ENCODE results near the gene ADARB2. TPM values are rescaled to one million over a fixed set of nuclear protein-coding genes. Genes with fewer than 3 reads are reported as not detected.

Gene ADARB2
- polyA plus RNA-seq, 6 donors from 2014 or later = 0.10 to 0.12 TPM; not detected in 4

DNA sequence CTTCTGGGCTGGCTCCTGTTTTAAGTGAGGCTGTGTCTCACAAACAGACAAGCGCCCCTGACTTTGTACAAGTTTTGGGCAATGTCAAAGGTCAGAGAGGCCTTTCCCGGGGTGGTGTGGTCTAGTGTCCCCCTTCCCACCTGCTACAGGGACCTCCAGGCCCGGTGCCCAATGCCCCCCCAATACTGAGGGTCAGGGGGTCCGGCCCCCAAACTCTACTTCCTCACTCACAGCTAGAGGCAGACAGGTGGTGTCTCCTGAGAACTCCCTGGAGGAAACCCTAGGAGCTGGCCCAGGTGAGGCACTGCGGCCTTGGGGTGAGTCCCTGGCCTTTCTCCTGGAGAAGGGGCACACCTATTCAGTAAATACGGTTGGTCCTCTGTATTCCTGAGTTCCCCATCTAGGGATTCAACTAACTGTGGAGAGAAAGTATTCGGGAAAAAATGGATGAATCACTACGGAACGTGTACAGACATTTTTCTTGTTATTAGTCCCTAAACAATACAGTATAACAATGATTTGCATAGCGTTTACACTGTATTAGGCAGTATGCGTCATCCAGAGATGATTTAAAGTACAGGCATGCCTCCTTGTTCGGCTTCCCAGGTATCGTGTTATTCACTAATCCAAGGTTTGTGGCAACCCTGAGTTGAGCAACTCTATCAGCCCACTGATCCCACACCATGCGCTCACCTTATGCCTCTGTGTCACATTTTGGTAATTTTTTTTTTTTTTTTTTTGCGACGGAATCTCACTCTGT is 373.0 kb downstream of the ADARB2 start:
- Mint-ChIP-seq H3K27ac (no peak overlapping the region), H3K4me1 (peaks cover 6 to 16% (median 7%) of the 10 kb centered on the region in 3 donors), H3K4me3 (no peak overlapping the region), H3K27me3 (peaks cover 25 to 73% (median 67%) of the 10 kb centered on the region in 3 donors), H3K9me3 (peaks cover 0 to 3% (median 0%) of the 10 kb centered on the region in 7 donors), H3K36me3 (no peaks in the 10 kb centered on the region)
- DNase-seq (no peak), ATAC-seq (ENCODE audit: low read depth in 2 of 2) (no peak)

DNA sequence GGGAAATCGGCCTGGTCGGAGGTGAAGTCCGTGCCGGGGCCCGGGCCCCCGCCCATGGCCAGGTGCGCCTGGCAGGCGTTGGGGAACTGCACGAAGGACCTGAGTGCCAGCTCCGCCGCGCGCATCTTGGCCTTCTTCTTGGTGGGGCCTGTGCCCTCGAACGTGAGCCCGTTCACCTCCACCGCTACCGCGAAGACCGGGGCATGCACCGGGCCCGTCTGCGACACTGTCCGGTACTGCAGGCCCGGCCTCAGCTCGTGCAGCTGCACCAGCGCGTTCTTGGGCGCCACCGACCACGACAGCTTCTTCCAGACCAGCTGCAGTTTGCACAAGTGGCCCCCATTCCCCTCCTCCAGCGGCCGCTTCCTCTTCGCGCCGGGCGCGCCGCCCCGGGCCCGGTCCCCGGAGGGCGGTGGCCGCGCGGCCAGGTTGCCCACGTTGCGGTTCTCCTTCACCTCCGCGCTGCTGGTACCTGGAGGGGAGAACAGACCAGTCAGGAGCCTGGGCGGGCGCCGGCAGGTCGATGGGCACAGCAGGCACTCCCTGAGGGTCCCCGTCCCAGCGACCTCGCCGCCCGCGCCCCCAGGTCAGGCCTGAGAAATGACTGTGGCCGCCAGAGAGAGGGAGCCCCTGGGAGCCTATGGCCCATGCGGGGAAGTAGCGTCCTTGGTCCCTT is 373.7 kb downstream of the ADARB2 start:
- no peak for ATAC-seq (ENCODE audit: low read depth in 2 of 2)
- no peaks in the 10 kb centered on the region for H3K36me3 Mint-ChIP-seq
- no peak overlapping the region for H3K4me3 Mint-ChIP-seq
- H3K27me3 Mint-ChIP-seq = peaks cover 19 to 72% (median 60%) of the 10 kb centered on the region in 3 donors
- peaks cover 0 to 3% (median 0%) of the 10 kb centered on the region in 7 donors for H3K9me3 Mint-ChIP-seq
- H3K4me1 Mint-ChIP-seq = peaks cover 13 to 24% (median 14%) of the 10 kb centered on the region in 3 donors
- H3K27ac Mint-ChIP-seq = no peak overlapping the region
- no peak for DNase-seq

DNA sequence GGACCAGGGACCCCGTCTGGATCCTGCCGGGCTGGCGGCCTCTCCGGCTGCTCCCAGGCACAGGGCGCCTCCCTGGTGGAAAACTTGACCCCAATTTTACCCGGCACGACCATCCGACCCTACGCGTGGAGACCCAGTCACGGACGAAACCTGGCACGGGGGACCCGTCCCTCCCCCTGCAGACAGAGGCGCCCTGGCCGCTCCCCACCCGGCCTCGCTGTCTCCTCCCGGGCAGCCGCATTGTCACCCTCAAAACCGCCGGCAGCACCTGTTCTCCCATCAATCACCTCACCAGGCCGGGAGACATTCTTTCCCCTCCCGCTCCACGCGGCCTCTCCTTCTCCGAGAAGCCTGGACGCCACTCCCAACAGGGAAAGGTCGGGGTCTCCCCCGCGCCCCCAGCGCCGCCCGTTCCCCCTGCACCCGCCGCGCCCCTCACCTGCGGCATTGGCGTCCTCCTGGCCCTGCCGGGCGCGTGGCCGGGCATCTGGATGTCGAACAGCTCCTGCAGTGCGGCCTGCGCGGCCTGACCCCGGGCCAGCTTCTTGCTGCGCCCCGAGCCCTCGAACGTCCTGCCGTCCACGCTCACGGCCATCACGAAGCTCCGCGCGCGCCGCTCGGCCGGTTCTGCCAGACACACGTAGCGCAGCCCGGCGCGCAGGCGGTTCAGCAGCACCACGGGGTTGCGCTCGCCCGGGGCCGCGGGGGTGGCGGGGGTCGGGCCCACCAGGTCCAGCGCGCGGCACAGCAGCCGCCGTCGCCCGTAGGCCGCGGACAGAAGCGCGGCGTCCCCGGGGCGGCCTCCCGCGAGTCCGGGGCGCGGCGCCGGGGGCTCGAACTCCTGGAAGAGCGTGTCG is 374.5 kb downstream of the ADARB2 start:
- no peak overlapping the region for H3K27ac Mint-ChIP-seq
- H3K9me3 Mint-ChIP-seq = peaks cover 0 to 3% (median 0%) of the 10 kb centered on the region in 7 donors
- H3K27me3 Mint-ChIP-seq = peaks cover 18 to 64% (median 52%) of the 10 kb centered on the region in 3 donors
- no peak for DNase-seq
- no peak overlapping the region for H3K4me3 Mint-ChIP-seq
- peaks cover 13 to 31% (median 16%) of the 10 kb centered on the region in 3 donors for H3K4me1 Mint-ChIP-seq
- H3K36me3 Mint-ChIP-seq = no peaks in the 10 kb centered on the region
- no peak for ATAC-seq (ENCODE audit: low read depth in 2 of 2)

DNA sequence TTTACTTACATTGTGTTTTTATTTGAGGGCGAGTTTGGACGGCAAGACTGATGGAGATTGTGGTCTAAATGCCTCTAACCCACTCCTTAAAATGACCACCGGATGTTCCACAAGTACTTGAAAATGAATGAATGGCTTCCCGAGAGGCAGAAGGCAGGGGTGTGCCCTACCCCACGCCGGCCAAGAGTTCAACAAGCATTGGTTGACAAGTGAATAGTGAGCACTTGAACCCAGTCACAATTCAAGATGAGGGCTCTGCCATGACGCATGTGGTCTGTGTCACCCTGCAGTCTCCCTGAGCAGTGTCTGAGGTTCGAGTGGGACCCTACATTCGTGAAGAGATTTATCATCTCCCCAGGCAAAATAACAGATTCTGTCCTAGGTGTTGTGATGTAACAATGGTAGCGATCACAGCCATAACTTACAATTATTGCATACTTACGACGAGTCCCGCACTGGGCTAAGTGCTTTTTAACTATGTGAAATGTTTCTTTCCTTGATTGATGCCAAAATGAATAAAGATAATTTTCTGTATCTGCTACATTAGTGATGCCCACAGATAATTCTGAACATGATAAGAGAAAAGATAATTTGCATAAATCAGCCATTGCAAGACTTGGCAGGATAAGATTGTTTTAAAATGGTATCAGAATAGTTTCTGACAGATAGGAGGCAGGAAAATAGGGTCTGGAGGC is 375.8 kb downstream of the ADARB2 start:
- Mint-ChIP-seq H3K27ac (peak overlapping the region in 5 of 6 donors; percentile 8 to 81 (median 56)), H3K4me3 (no peak overlapping the region), H3K36me3 (no peaks in the 10 kb centered on the region), H3K9me3 (peaks cover 0 to 3% (median 0%) of the 10 kb centered on the region in 7 donors), H3K4me1 (peaks cover 13 to 32% (median 16%) of the 10 kb centered on the region in 3 donors), H3K27me3 (peaks cover 11 to 52% (median 39%) of the 10 kb centered on the region in 3 donors)
- DNase-seq (no peak), ATAC-seq (ENCODE audit: low read depth in 2 of 2) (no peak)

DNA sequence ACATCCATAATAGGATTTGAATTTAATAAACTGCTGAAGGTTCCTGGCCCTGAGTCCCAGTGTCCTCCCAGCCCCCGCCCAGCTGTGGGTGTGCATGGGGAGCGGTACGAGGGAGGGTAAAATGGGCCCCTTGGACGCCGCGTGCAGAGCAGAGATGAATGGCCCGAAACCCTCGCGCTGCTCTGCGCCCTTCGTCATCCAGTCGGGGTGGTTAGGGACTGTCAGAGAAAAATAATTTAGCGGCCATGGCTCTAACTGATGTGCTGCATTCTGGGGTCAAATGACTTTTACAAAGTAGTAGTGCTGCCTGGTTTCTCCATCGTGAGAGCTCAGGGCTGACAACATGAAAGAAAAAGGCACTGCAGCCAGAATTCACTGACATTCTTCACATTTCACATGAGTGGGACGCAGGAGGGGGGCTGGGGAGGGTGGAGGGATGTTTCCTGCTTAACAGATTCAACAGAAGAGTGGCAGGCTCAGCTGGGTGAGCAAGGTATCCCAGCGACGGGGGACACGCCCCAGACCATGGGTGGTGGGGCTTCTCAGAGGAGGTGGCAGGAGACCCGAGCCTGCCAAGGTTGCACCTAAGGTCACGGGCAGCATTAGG is 376.7 kb downstream of the ADARB2 start:
- H3K4me3 Mint-ChIP-seq = no peak overlapping the region
- ATAC-seq (ENCODE audit: low read depth in 2 of 2) (no peak), DNase-seq (no peak)
- H3K9me3 Mint-ChIP-seq = peaks cover 0 to 3% (median 0%) of the 10 kb centered on the region in 7 donors
- H3K36me3 Mint-ChIP-seq = no peaks in the 10 kb centered on the region
- peaks cover 9 to 45% (median 31%) of the 10 kb centered on the region in 3 donors for H3K27me3 Mint-ChIP-seq
- H3K4me1 Mint-ChIP-seq = peaks cover 13 to 32% (median 16%) of the 10 kb centered on the region in 3 donors
- H3K27ac Mint-ChIP-seq = peak overlapping the region; percentile 51 to 85 (median 70)

DNA sequence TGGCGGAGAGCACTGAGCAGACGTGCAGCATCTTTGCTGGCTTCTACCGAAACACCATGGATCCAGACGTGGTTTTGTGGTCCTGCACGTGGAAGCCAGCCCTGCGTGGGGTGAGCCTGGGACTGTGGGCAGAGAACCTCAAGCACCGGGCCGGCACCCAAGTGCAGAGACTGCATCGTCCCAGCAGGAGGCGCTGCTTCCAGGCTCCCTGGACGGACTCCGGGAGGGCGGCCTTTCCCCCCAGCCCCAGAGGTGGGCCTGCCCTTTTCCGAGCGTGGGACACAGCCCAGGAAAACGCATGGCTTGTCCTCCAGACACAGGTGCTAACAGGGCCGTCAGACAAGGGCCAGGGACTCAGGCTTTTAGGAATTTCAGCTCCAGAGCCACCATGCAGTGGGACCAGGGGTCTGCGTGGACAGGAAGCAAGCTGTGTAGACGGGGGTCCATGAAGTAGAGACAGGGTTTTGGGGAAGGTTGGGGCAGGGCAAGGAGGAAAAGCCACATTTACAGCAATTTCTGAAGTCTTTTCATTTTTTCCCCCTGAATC is 377.2 kb downstream of the ADARB2 start:
- DNase-seq (no peak), ATAC-seq (ENCODE audit: low read depth in 2 of 2) (no peak)
- Mint-ChIP-seq H3K27me3 (peaks cover 6 to 42% (median 29%) of the 10 kb centered on the region in 3 donors), H3K9me3 (peaks cover 0 to 3% (median 0%) of the 10 kb centered on the region in 7 donors), H3K36me3 (no peaks in the 10 kb centered on the region), H3K27ac (peak overlapping the region; percentile 85 to 99 (median 96)), H3K4me1 (peaks cover 13 to 32% (median 16%) of the 10 kb centered on the region in 3 donors), H3K4me3 (no peak overlapping the region)

DNA sequence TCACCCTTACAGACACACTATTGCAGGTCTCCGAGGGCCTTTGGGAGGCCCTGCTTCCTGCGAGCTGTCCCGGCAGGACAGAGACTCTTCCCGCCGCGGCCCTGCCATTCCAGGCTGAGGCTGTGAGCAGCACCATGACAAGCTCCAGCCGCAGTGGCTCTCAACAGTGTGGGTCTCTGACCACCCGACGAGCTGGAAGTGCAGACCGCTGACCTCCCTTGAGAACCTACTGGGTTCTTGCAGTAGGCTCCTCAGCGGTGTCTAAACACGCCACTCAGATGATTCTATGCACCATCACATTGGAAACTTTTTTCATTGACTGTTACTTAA is 377.7 kb downstream of the ADARB2 start:
- peaks cover 13 to 32% (median 16%) of the 10 kb centered on the region in 3 donors for H3K4me1 Mint-ChIP-seq
- peak; percentile 4 to 26 for ATAC-seq (ENCODE audit: low read depth in 2 of 2)

DNA sequence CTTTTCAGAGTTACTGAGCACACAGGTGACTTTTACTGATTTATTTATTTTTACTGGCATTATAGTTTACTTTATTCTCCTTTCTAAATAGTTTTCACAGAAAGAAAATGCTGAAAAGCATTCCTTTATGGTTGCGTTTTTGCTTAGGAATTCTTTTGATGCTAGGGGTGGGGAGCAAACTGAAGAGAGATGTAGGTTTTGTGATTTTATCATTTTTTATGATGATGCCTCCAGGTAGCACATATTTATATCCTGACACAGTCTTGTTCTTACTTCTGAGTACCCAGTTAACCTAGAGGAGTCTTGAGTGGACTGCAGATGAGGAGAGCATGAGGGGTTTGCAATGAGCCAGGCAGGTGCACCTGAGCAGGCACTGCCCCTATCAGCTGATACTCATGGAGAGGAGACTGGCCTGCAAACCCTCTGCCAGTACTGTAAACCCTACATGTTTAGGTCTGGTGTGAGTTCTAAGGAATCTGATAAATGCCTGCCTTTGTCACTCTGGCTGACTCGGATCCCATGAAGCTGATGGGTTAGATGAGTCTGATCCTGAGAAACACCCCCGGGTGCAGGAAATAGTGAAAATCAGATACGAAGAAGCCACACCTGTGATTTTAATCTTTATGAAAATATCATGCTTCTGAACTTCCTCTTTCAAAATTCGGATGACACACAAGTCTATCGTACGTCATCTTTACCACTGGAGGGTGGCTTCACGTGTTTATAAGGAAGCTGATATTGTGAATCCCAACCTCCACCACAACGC is 378.3 kb downstream of the ADARB2 start:
- H3K27ac Mint-ChIP-seq = peak overlapping the region; percentile 85 to 99 (median 96)
- no peaks in the 10 kb centered on the region for H3K36me3 Mint-ChIP-seq
- peaks cover 0 to 1% (median 0%) of the 10 kb centered on the region in 7 donors for H3K9me3 Mint-ChIP-seq
- H3K4me3 Mint-ChIP-seq = peak overlapping the region in 6 of 8 donors; percentile 29 to 64 (median 50)
- peaks cover 13 to 32% (median 16%) of the 10 kb centered on the region in 3 donors for H3K4me1 Mint-ChIP-seq
- H3K27me3 Mint-ChIP-seq = peaks cover 5 to 38% (median 24%) of the 10 kb centered on the region in 3 donors
- ATAC-seq (ENCODE audit: low read depth in 2 of 2) (peak; percentile 90 to 94), DNase-seq (peak; percentile 74)

More for the DNA sequence above, 377.7 kb downstream of the ADARB2 start:
- peaks cover 5 to 43% (median 29%) of the 10 kb centered on the region in 3 donors for H3K27me3 Mint-ChIP-seq
- no peaks in the 10 kb centered on the region for H3K36me3 Mint-ChIP-seq
- H3K27ac Mint-ChIP-seq = peak overlapping the region; percentile 85 to 99 (median 96)
- no peak for DNase-seq
- H3K9me3 Mint-ChIP-seq = peaks cover 0 to 3% (median 0%) of the 10 kb centered on the region in 7 donors
- peak overlapping the region in 3 of 8 donors; percentile 29 to 47 (median 37) for H3K4me3 Mint-ChIP-seq

DNA sequence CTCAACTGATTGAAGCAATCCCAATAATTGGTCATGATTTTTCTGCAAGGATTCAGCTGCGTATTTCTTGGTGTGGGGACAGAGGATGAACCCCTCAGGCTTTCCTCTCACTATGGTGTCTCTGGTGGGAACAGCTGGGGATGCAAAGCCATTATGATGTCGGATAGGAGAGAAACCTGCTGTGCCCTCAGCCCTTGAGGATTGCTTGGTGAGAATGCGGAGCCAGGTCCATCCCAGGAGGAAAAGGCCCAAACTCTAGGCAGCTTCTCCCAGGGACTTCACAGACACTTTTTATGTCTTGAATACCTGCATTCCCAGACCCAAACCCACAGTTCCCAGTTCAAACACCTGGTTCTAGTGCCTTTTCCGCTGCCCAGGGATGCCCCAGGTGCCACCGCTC is 379.2 kb downstream of the ADARB2 start:
- DNase-seq (no peak), ATAC-seq (ENCODE audit: low read depth in 2 of 2) (no peak)
- Mint-ChIP-seq H3K4me3 (peak overlapping the region in 1 of 8 donors; percentile 15), H3K27ac (peak overlapping the region in 4 of 6 donors; percentile 47 to 99 (median 90)), H3K27me3 (peaks cover 5 to 38% (median 23%) of the 10 kb centered on the region in 3 donors), H3K4me1 (peaks cover 13 to 32% (median 16%) of the 10 kb centered on the region in 3 donors), H3K36me3 (no peaks in the 10 kb centered on the region), H3K9me3 (peaks cover 0 to 1% (median 0%) of the 10 kb centered on the region in 7 donors)

DNA sequence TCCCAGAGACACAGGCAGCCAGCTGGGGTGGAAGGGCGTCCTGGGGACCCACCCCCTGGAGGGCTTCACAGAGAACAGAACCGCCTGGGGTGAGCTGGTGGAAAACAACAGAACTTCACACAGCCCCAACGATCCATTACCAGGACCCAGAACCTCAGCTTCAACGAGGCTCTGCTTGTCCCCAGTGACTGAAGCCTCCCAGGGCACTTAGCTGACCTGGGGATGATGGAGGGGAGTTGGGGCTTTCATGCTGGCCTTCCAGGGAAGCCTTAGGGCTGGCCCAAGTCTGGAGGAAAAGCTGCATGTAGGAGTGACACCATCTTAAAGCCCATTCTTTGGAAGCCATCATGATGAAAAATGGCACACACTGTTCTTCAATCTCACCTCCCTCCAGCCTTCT is 381.0 kb downstream of the ADARB2 start:
- peaks cover 0 to 1% (median 0%) of the 10 kb centered on the region in 7 donors for H3K9me3 Mint-ChIP-seq
- H3K4me3 Mint-ChIP-seq = no peak overlapping the region
- peaks cover 13 to 28% (median 16%) of the 10 kb centered on the region in 3 donors for H3K4me1 Mint-ChIP-seq
- ATAC-seq (ENCODE audit: low read depth in 2 of 2) (no peak), DNase-seq (no peak)
- H3K27ac Mint-ChIP-seq = peak overlapping the region in 1 of 6 donors; percentile 56
- peaks cover 0 to 27% (median 13%) of the 10 kb centered on the region in 3 donors for H3K27me3 Mint-ChIP-seq
- H3K36me3 Mint-ChIP-seq = no peaks in the 10 kb centered on the region
